8988T (cell line): ENCODE measurements around the gene PDCD1LG2.
"Not testable (repeated sequence)": the region's sequence is repeated elsewhere in the genome, so short reads cannot be mapped to it uniquely, and the experiment has no call there.

Source experiments
- DNase-seq: peaks from one replicate; pipeline ENCODE4 v3.0.0; 2011

Gene PDCD1LG2

GRCh38 chr9:5510360-5510931 is at the start of gene PDCD1LG2:
PDCD1LG2 (plus strand) TSS chr9:5510531; CDS start chr9:5522547, 12,016 bp downstream.
- no peak for DNase-seq

GRCh38 chr9:5464831-5465330 is 45.5 kb upstream of the PDCD1LG2 start:
- not testable (repeated sequence) for DNase-seq

- no peak for DNase-seq
Measured at GRCh38 chr9:5466005-5466404, 44.3 kb upstream of the PDCD1LG2 start.

- DNase-seq, result no peak
Measured at GRCh38 chr9:5466766-5467165, 43.6 kb upstream of the PDCD1LG2 start.

- no peak for DNase-seq
Measured at GRCh38 chr9:5468850-5469249, 41.5 kb upstream of the PDCD1LG2 start.

- no peak for DNase-seq
Measured at GRCh38 chr9:5470122-5470521, 40.2 kb upstream of the PDCD1LG2 start.

- DNase-seq, result no peak
Measured at GRCh38 chr9:5470816-5471215, 39.5 kb upstream of the PDCD1LG2 start.

GRCh38 chr9:5475611-5476010 is 34.7 kb upstream of the PDCD1LG2 start:
- DNase-seq, result not testable (repeated sequence)

- no peak for DNase-seq
Measured at GRCh38 chr9:5478206-5478605, 32.1 kb upstream of the PDCD1LG2 start.

- no peak for DNase-seq
Measured at GRCh38 chr9:5479994-5480694, 30.2 kb upstream of the PDCD1LG2 start.

GRCh38 chr9:5480919-5481318 is 29.4 kb upstream of the PDCD1LG2 start:
- no peak for DNase-seq

- DNase-seq, result no peak
Measured at GRCh38 chr9:5481322-5482040, 28.9 kb upstream of the PDCD1LG2 start.

- no peak for DNase-seq
Measured at GRCh38 chr9:5482194-5482593, 28.1 kb upstream of the PDCD1LG2 start.

- no peak for DNase-seq
Measured at GRCh38 chr9:5483306-5483705, 27.0 kb upstream of the PDCD1LG2 start.

GRCh38 chr9:5485378-5486085 is 24.8 kb upstream of the PDCD1LG2 start:
- DNase-seq, result no peak

- DNase-seq, result no peak
Measured at GRCh38 chr9:5486988-5487387, 23.3 kb upstream of the PDCD1LG2 start.

- no peak for DNase-seq
Measured at GRCh38 chr9:5488221-5489008, 21.9 kb upstream of the PDCD1LG2 start.

- no peak for DNase-seq
Measured at GRCh38 chr9:5489630-5490490, 20.5 kb upstream of the PDCD1LG2 start.

- DNase-seq, result no peak
Measured at GRCh38 chr9:5492965-5493678, 17.2 kb upstream of the PDCD1LG2 start.

GRCh38 chr9:5493679-5494511 is 16.4 kb upstream of the PDCD1LG2 start:
- DNase-seq, result no peak
